SK-N-SH treated with all-trans-retinoic acid at 6 μM for 48 hours (cell line): ENCODE results near the gene CNIH1.

ENCODE experiments used
- ATAC-seq: fragments of 200-7000 bp; cut with Tn5 transposase; 3 replicates; pipeline ENCODE4 v1.9.1; 2020; ENCODE audit warnings: mild to moderate bottlenecking, moderate library complexity
- BACH2 ChIP-seq: fragments of 250-450 bp; sonication (Bioruptor Pico); IDR thresholded peaks from 2 replicates; pipeline ENCODE4 v1.9.0; 2021; ENCODE audit warnings: mild to moderate bottlenecking, borderline replicate concordance
- CSDC2 ChIP-seq: fragments of 250-450 bp; sonication (Bioruptor Pico); IDR thresholded peaks from 2 replicates; pipeline ENCODE4 v1.5.0; 2020; ENCODE audit warnings: mild to moderate bottlenecking, moderate library complexity
- ESRRG ChIP-seq: fragments of 250-450 bp; sonication (Bioruptor Pico); IDR thresholded peaks from 2 replicates; pipeline ENCODE4 v1.6.1; 2021; ENCODE audit warnings: mild to moderate bottlenecking
- GLIS3 ChIP-seq: fragments of 250-450 bp; sonication (Bioruptor Pico); IDR thresholded peaks from 2 replicates; pipeline ENCODE4 v1.5.0; 2020; ENCODE audit warnings: mild to moderate bottlenecking, moderate library complexity
- ISL1 ChIP-seq: fragments of 250-450 bp; sonication (Bioruptor Pico); IDR thresholded peaks from 2 replicates; pipeline ENCODE4 v2.1.2; 2022; ENCODE audit warnings: mild to moderate bottlenecking, moderate library complexity
- OSR1 ChIP-seq: fragments of 250-450 bp; sonication (Bioruptor Pico); IDR thresholded peaks from 2 replicates; pipeline ENCODE4 v1.8.0; 2022; ENCODE audit warnings: moderate library complexity, mild to moderate bottlenecking, inconsistent platforms
- PPARA ChIP-seq: fragments of 250-450 bp; sonication (Bioruptor Pico); IDR thresholded peaks from 2 replicates; pipeline ENCODE4 v1.5.0; 2020; ENCODE audit warnings: mild to moderate bottlenecking, borderline replicate concordance
- RARB ChIP-seq: fragments of 250-450 bp; sonication (Bioruptor Pico); IDR thresholded peaks from 2 replicates; pipeline ENCODE4 v1.8.0; 2021; ENCODE audit warnings: mild to moderate bottlenecking, moderate library complexity
- SNAI2 ChIP-seq: fragments of 250-450 bp; sonication (Bioruptor Pico); IDR thresholded peaks from 2 replicates; pipeline ENCODE4 v1.5.0; 2020; ENCODE audit warnings: mild to moderate bottlenecking, moderate library complexity
- TCF4 ChIP-seq: fragments of 250-450 bp; sonication (Bioruptor Pico); IDR thresholded peaks from 2 replicates; pipeline ENCODE4 v1.8.0; 2021; ENCODE audit warnings: mild to moderate bottlenecking, moderate library complexity, borderline replicate concordance
- TOX ChIP-seq: fragments of 250-450 bp; sonication (Bioruptor Pico); IDR thresholded peaks from 2 replicates; pipeline ENCODE4 v1.8.0; 2021; ENCODE audit warnings: mild to moderate bottlenecking, moderate library complexity, borderline replicate concordance
- ZC3H10 ChIP-seq: fragments of 250-450 bp; sonication (Bioruptor Pico); IDR thresholded peaks from 2 replicates; pipeline ENCODE4 v1.5.1; 2021; ENCODE audit warnings: mild to moderate bottlenecking, moderate library complexity
- ZFP3 ChIP-seq: fragments of 250-450 bp; sonication (Bioruptor Pico); IDR thresholded peaks from 2 replicates; pipeline ENCODE4 v1.5.0; 2020; ENCODE audit warnings: mild to moderate bottlenecking, moderate library complexity
- ZFP30 ChIP-seq: fragments of 450-650 bp; formaldehyde crosslinking; IDR thresholded peaks from 2 replicates; pipeline ENCODE4 v1.5.0; 2022; ENCODE audit warnings: mild to moderate bottlenecking, moderate library complexity
- ZNF565 ChIP-seq: fragments of 450-650 bp; formaldehyde crosslinking; conservative IDR thresholded peaks from 2 replicates; pipeline ENCODE4 v1.5.0; 2020; ENCODE audit warnings: low read depth, mild to moderate bottlenecking, moderate library complexity
- ZNF70 ChIP-seq: fragments of 450-650 bp; formaldehyde crosslinking; IDR thresholded peaks from 2 replicates; pipeline ENCODE4 v1.5.0; 2020; ENCODE audit warnings: mild to moderate bottlenecking, moderate library complexity
- ZNF8 ChIP-seq: fragments of 450-650 bp; formaldehyde crosslinking; IDR thresholded peaks from 2 replicates; pipeline ENCODE4 v1.5.0; 2020; ENCODE audit warnings: mild to moderate bottlenecking, moderate library complexity
- TF ChIP-seq, protein P1 (sequence below): fragments of 250-450 bp; sonication (Bioruptor Pico); IDR thresholded peaks from 2 replicates; pipeline ENCODE4 v1.8.0; 2021; ENCODE audit warnings: low read depth, mild to moderate bottlenecking, moderate library complexity, borderline replicate concordance
- TF ChIP-seq, protein P2 (sequence below): fragments of 250-450 bp; sonication (Bioruptor Pico); IDR thresholded peaks from 2 replicates; pipeline ENCODE4 v1.8.0; 2020; ENCODE audit warnings: mild to moderate bottlenecking, moderate library complexity, borderline replicate concordance
- TF ChIP-seq, protein P3 (sequence below): fragments of 250-450 bp; sonication (Bioruptor Pico); IDR thresholded peaks from 2 replicates; pipeline ENCODE4 v1.5.1; 2020; ENCODE audit warnings: low read depth, mild to moderate bottlenecking, moderate library complexity
- TF ChIP-seq, protein P4 (sequence below): fragments of 250-450 bp; sonication (Bioruptor Pico); IDR thresholded peaks from 2 replicates; pipeline ENCODE4 v1.5.0; 2020; ENCODE audit warnings: mild to moderate bottlenecking, moderate library complexity
- TF ChIP-seq, protein P5 (sequence below): fragments of 250-450 bp; sonication (Bioruptor Pico); IDR thresholded peaks from 2 replicates; pipeline ENCODE4 v1.5.1; 2021; ENCODE audit warnings: mild to moderate bottlenecking, moderate library complexity

The CNIH1 gene

DNA sequence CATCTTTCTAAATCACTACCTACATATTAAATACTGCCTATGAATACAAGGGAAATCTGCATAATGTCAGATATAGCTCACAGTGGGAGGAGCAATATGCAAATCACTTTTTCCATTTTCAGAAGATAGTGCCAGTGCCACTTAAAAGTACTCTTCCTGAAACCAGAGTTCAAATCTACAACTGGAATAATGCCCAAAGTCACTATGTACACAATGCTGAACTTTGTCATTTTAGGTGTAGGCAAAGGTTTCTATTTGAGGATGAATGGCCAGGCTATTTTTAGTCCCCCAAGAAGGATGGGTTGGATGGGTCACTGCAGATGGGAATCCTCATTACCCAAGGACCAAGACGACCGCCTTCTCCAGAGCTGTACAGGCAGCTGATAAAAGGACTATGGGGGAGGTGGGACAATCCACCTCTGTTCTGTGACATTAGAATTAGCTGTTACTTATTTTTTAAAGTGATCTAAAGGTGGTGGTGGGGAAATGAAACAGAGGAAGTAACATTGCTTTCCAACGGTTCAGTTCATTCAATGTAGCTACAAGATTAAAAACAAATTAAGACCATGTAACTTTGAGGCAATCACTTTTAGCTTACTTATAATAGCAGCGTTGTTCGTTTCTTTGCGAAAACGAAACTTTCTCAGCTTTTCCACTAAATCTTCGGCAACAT is 42.0 kb upstream of the CNIH1 start:
- ATAC-seq, result no peak
- no peak for TF ChIP-seq SNAI2 (CRISPR knock-in tag)
- TF ChIP-seq OSR1 (CRISPR knock-in tag), result no peak
- no peak for TF ChIP-seq ZNF70 (CRISPR knock-in tag)
- no peak for TF ChIP-seq TOX
- TF ChIP-seq ESRRG (CRISPR knock-in tag), result no peak
- no peak for TF ChIP-seq TCF4 (CRISPR knock-in tag)
- no peak for TF ChIP-seq ZC3H10
- TF ChIP-seq CSDC2 (CRISPR knock-in tag), result no peak
- TF ChIP-seq RARB (CRISPR knock-in tag), result no peak
- TF ChIP-seq ZFP30, result no peak

DNA sequence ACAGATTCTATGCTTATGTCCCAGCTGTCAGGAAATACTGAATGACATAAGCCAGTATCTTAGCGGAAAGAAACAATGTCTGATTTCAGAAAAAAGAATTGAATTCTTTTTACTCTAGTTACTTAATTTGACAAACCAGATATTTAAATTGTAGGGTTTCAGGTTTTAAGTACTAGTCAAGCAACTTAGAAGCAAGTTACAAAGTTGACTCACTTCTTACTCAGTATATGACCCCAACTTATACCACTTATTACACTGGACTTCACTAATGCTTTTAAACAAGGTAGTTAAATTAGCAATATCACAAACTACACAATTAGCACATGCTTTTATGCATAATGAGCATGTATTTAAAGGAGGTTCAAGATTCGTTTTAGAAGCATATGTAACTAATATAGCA is 40.5 kb upstream of the CNIH1 start:
- no peak for ATAC-seq
- TF ChIP-seq ZFP3 (CRISPR knock-in tag) (no peak), CSDC2 (CRISPR knock-in tag) (no peak), ZNF565 (CRISPR knock-in tag) (no peak), ESRRG (CRISPR knock-in tag) (no peak), ZNF8 (CRISPR knock-in tag) (no peak), ZC3H10 (no peak), ISL1 (CRISPR knock-in tag) (no peak), BACH2 (no peak), PPARA (CRISPR knock-in tag) (no peak)
- TF ChIP-seq, protein P1, sequence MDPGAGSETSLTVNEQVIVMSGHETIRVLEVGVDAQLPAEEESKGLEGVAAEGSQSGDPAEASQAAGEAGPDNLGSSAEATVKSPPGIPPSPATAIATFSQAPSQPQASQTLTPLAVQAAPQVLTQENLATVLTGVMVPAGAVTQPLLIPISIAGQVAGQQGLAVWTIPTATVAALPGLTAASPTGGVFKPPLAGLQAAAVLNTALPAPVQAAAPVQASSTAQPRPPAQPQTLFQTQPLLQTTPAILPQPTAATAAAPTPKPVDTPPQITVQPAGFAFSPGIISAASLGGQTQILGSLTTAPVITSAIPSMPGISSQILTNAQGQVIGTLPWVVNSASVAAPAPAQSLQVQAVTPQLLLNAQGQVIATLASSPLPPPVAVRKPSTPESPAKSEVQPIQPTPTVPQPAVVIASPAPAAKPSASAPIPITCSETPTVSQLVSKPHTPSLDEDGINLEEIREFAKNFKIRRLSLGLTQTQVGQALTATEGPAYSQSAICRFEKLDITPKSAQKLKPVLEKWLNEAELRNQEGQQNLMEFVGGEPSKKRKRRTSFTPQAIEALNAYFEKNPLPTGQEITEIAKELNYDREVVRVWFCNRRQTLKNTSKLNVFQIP, result no peak
- TF ChIP-seq, protein P2, sequence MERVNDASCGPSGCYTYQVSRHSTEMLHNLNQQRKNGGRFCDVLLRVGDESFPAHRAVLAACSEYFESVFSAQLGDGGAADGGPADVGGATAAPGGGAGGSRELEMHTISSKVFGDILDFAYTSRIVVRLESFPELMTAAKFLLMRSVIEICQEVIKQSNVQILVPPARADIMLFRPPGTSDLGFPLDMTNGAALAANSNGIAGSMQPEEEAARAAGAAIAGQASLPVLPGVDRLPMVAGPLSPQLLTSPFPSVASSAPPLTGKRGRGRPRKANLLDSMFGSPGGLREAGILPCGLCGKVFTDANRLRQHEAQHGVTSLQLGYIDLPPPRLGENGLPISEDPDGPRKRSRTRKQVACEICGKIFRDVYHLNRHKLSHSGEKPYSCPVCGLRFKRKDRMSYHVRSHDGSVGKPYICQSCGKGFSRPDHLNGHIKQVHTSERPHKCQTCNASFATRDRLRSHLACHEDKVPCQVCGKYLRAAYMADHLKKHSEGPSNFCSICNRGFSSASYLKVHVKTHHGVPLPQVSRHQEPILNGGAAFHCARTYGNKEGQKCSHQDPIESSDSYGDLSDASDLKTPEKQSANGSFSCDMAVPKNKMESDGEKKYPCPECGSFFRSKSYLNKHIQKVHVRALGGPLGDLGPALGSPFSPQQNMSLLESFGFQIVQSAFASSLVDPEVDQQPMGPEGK, result no peak
- TF ChIP-seq, protein P3, sequence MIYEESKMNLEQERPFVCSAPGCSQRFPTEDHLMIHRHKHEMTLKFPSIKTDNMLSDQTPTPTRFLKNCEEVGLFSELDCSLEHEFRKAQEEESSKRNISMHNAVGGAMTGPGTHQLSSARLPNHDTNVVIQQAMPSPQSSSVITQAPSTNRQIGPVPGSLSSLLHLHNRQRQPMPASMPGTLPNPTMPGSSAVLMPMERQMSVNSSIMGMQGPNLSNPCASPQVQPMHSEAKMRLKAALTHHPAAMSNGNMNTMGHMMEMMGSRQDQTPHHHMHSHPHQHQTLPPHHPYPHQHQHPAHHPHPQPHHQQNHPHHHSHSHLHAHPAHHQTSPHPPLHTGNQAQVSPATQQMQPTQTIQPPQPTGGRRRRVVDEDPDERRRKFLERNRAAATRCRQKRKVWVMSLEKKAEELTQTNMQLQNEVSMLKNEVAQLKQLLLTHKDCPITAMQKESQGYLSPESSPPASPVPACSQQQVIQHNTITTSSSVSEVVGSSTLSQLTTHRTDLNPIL (CRISPR knock-in tag), result no peak

DNA sequence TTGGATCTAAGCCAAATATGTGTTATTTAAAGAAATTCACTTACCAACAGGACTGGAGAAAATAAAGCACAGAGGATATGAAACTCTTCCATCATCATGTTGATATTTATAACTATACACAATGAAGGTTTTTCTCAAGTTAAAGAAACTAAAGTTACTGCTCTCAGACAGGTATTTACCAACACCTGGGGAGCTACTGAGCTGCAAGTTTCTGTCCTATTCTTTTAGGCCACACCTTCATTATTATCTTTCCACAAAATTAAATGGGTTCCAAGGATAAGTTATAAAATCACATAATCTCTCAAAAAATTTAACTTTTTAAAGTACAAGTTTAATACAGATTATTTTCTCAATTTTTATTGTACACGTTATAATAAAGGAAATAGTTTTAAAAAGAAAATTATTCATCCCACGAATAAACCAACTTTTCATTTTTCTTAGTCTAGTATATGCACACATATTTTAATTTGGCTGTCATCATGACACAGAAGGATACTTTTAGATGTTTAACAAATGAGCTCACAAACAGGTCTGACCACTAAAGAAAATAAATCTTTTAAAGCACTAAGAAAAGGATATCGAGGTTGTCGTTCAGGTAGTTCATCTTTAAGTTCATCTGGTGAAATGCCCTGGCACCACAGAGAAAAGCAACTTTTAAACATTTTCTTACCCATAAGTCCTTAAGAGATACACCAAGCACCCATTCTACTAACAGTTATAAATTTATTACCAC is 39.8 kb upstream of the CNIH1 start:
- TF ChIP-seq ZNF565 (CRISPR knock-in tag) (no peak), CSDC2 (CRISPR knock-in tag) (no peak), ZFP3 (CRISPR knock-in tag) (no peak), OSR1 (CRISPR knock-in tag) (no peak), RARB (CRISPR knock-in tag) (no peak), ISL1 (CRISPR knock-in tag) (no peak), ZC3H10 (no peak), PPARA (CRISPR knock-in tag) (no peak), SNAI2 (CRISPR knock-in tag) (no peak), ZNF70 (CRISPR knock-in tag) (no peak), ESRRG (CRISPR knock-in tag) (no peak), GLIS3 (CRISPR knock-in tag) (no peak)
- TF ChIP-seq, protein P4, sequence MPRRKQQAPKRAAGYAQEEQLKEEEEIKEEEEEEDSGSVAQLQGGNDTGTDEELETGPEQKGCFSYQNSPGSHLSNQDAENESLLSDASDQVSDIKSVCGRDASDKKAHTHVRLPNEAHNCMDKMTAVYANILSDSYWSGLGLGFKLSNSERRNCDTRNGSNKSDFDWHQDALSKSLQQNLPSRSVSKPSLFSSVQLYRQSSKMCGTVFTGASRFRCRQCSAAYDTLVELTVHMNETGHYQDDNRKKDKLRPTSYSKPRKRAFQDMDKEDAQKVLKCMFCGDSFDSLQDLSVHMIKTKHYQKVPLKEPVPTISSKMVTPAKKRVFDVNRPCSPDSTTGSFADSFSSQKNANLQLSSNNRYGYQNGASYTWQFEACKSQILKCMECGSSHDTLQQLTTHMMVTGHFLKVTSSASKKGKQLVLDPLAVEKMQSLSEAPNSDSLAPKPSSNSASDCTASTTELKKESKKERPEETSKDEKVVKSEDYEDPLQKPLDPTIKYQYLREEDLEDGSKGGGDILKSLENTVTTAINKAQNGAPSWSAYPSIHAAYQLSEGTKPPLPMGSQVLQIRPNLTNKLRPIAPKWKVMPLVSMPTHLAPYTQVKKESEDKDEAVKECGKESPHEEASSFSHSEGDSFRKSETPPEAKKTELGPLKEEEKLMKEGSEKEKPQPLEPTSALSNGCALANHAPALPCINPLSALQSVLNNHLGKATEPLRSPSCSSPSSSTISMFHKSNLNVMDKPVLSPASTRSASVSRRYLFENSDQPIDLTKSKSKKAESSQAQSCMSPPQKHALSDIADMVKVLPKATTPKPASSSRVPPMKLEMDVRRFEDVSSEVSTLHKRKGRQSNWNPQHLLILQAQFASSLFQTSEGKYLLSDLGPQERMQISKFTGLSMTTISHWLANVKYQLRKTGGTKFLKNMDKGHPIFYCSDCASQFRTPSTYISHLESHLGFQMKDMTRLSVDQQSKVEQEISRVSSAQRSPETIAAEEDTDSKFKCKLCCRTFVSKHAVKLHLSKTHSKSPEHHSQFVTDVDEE, result no peak
- TF ChIP-seq, protein P1, result no peak
- TF ChIP-seq, protein P5, sequence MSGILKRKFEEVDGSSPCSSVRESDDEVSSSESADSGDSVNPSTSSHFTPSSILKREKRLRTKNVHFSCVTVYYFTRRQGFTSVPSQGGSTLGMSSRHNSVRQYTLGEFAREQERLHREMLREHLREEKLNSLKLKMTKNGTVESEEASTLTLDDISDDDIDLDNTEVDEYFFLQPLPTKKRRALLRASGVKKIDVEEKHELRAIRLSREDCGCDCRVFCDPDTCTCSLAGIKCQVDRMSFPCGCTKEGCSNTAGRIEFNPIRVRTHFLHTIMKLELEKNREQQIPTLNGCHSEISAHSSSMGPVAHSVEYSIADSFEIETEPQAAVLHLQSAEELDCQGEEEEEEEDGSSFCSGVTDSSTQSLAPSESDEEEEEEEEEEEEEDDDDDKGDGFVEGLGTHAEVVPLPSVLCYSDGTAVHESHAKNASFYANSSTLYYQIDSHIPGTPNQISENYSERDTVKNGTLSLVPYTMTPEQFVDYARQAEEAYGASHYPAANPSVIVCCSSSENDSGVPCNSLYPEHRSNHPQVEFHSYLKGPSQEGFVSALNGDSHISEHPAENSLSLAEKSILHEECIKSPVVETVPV (CRISPR knock-in tag), result no peak
- no peak for ATAC-seq
